ENCODE results near the gene PLA1A.

GRCh38 chr3:119624002-119624720, 26.5 kb downstream of the PLA1A start:
- TF ChIP-seq, protein P1, sequence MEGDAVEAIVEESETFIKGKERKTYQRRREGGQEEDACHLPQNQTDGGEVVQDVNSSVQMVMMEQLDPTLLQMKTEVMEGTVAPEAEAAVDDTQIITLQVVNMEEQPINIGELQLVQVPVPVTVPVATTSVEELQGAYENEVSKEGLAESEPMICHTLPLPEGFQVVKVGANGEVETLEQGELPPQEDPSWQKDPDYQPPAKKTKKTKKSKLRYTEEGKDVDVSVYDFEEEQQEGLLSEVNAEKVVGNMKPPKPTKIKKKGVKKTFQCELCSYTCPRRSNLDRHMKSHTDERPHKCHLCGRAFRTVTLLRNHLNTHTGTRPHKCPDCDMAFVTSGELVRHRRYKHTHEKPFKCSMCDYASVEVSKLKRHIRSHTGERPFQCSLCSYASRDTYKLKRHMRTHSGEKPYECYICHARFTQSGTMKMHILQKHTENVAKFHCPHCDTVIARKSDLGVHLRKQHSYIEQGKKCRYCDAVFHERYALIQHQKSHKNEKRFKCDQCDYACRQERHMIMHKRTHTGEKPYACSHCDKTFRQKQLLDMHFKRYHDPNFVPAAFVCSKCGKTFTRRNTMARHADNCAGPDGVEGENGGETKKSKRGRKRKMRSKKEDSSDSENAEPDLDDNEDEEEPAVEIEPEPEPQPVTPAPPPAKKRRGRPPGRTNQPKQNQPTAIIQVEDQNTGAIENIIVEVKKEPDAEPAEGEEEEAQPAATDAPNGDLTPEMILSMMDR (IDR thresholded peaks at IDR 0.05), result no peak
- no peak for TF ChIP-seq POLR2A (IDR thresholded peaks at IDR 0.05)

All from thyroid gland (tissue), 4 donors.